ENCODE results near the gene ATP5ME.
"Not testable (repeated sequence)": the region's sequence is repeated elsewhere in the genome, so short reads cannot be mapped to it uniquely, and the experiment has no call there.

The ATP5ME gene

DNA sequence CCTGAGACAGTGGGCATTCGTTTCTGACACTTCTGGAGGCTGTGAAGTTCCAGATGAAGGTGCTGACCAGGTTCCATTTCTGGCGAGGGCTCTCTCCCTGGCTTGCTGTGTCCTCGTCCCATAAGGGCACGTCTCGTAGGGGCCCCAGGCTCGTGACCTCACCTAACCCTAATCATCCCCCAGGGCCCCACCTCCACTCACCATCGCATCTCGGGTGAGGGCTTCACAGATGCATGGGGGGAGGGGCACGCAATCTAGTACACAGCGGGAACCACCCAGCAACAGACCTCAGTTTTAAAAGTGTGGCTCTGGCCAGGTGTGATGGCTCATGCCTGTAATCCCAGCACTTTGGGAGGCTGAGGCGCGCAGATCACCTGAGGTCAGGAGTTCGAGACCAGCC is 26.6 kb downstream of the ATP5ME start:
- TF ChIP-seq, protein P1, sequence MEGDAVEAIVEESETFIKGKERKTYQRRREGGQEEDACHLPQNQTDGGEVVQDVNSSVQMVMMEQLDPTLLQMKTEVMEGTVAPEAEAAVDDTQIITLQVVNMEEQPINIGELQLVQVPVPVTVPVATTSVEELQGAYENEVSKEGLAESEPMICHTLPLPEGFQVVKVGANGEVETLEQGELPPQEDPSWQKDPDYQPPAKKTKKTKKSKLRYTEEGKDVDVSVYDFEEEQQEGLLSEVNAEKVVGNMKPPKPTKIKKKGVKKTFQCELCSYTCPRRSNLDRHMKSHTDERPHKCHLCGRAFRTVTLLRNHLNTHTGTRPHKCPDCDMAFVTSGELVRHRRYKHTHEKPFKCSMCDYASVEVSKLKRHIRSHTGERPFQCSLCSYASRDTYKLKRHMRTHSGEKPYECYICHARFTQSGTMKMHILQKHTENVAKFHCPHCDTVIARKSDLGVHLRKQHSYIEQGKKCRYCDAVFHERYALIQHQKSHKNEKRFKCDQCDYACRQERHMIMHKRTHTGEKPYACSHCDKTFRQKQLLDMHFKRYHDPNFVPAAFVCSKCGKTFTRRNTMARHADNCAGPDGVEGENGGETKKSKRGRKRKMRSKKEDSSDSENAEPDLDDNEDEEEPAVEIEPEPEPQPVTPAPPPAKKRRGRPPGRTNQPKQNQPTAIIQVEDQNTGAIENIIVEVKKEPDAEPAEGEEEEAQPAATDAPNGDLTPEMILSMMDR (IDR thresholded peaks at IDR 0.05; ENCODE audit: low read depth, low read length, poor library complexity, severe bottlenecking), result no peak
- TF ChIP-seq EZH2phosphoT487 (IDR thresholded peaks at IDR 0.05; ENCODE audit: borderline replicate concordance, low read length), result no peak
- H3K9me2 ChIP-seq (replicated peaks; ENCODE audit: control insufficient read depth, low read length), result no peaks in the 10 kb centered on the region
- no peaks in the 10 kb centered on the region for H3K36me3 ChIP-seq (ENCODE audit: control insufficient read depth, low read length)
- H3K4me2 ChIP-seq (ENCODE audit: low read length), result no peak overlapping the region
- H3K9me3 ChIP-seq (ENCODE audit: control insufficient read depth, insufficient read depth, low read length), result no peaks in the 10 kb centered on the region; the same call in 1 of the 2 replicates
- H3K79me2 ChIP-seq (ENCODE audit: control insufficient read depth, low read length), result no peaks in the 10 kb centered on the region
- no peaks in the 10 kb centered on the region for H4K20me1 ChIP-seq (ENCODE audit: control insufficient read depth, insufficient read depth, low read depth, low read length)
- H3F3A ChIP-seq (ENCODE audit: control insufficient read depth, insufficient read depth), result no peaks in the 10 kb centered on the region
- H3K27ac ChIP-seq (ENCODE audit: low read depth, low read length), result no peak overlapping the region
- H3K4me3 ChIP-seq (ENCODE audit: low read length), result no peak overlapping the region
- H3K27me3 ChIP-seq (ENCODE audit: control insufficient read depth, low read length), result no peaks in the 10 kb centered on the region
- H3K4me1 ChIP-seq (ENCODE audit: control insufficient read depth, low read length), result no peaks in the 10 kb centered on the region

DNA sequence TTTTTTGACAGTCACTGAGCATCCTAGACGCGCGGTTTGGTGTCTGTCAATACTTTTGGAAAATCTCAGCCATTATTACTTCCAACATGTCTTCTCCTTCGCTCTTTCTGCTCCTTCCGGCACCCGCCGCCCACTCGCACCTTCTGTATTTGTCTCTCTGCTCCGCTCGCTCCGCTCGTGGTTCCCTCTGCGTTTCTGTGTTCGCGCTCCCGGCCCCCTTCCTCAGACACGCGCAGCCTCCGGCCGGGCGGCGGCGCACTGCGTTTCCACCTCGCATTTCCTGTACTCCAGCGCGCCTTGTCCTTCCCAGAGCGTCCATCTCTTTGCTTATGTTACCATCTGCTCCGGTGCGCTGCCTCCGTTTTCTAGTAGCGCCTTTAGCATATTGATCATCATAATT is 27.6 kb downstream of the ATP5ME start:
- Histone ChIP-seq H3K4me2 (ENCODE audit: low read length) (no peak overlapping the region), H3K79me2 (ENCODE audit: control insufficient read depth, low read length) (no peaks in the 10 kb centered on the region), H3K27ac (ENCODE audit: low read depth, low read length) (no peak overlapping the region), H4K20me1 (ENCODE audit: control insufficient read depth, insufficient read depth, low read depth, low read length) (no peaks in the 10 kb centered on the region), H3F3A (ENCODE audit: control insufficient read depth, insufficient read depth) (no peaks in the 10 kb centered on the region), H3K36me3 (ENCODE audit: control insufficient read depth, low read length) (no peaks in the 10 kb centered on the region), H3K27me3 (ENCODE audit: control insufficient read depth, low read length) (no peaks in the 10 kb centered on the region), H3K4me1 (ENCODE audit: control insufficient read depth, low read length) (no peaks in the 10 kb centered on the region), H3K9me3 (ENCODE audit: control insufficient read depth, insufficient read depth, low read length) (no peaks in the 10 kb centered on the region; the same call in 1 of the 2 replicates), H3K4me3 (ENCODE audit: low read length) (no peak overlapping the region), H3K9me2 (replicated peaks; ENCODE audit: control insufficient read depth, low read length) (no peaks in the 10 kb centered on the region)
- TF ChIP-seq, protein P1 (IDR thresholded peaks at IDR 0.05; ENCODE audit: low read depth, low read length, poor library complexity, severe bottlenecking), result no peak
- TF ChIP-seq EZH2phosphoT487 (IDR thresholded peaks at IDR 0.05; ENCODE audit: borderline replicate concordance, low read length), result no peak

DNA sequence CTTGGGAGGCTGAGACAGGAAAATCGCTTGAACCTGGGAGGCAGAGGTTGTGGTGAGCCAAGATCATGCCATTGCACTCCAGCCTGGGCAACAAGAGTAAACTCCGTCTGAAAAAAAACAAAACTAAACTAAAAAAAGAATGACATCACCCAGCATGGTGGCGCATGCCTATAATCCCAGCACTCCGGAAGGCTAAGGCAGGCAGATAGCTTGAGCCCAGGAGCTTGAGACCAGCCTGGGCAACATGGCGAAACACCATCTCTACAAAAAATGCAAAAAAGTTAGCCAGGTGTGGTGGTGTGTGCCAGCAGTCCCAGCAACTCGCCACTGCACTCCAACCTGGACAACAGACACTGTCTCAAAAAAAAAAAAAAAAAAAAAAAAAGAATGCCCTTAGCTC is 31.7 kb downstream of the ATP5ME start:
- H3K79me2 ChIP-seq (ENCODE audit: control insufficient read depth, low read length); H3K9me2 ChIP-seq (replicated peaks; ENCODE audit: control insufficient read depth, low read length); H3K36me3 ChIP-seq (ENCODE audit: control insufficient read depth, low read length); H3K4me2 ChIP-seq (ENCODE audit: low read length); H3K4me3 ChIP-seq (ENCODE audit: low read length); H3F3A ChIP-seq (ENCODE audit: control insufficient read depth, insufficient read depth); H3K27ac ChIP-seq (ENCODE audit: low read depth, low read length); H3K9me3 ChIP-seq (ENCODE audit: control insufficient read depth, insufficient read depth, low read length); H4K20me1 ChIP-seq (ENCODE audit: control insufficient read depth, insufficient read depth, low read depth, low read length); H3K4me1 ChIP-seq (ENCODE audit: control insufficient read depth, low read length); H3K27me3 ChIP-seq (ENCODE audit: control insufficient read depth, low read length): not testable (repeated sequence)

DNA sequence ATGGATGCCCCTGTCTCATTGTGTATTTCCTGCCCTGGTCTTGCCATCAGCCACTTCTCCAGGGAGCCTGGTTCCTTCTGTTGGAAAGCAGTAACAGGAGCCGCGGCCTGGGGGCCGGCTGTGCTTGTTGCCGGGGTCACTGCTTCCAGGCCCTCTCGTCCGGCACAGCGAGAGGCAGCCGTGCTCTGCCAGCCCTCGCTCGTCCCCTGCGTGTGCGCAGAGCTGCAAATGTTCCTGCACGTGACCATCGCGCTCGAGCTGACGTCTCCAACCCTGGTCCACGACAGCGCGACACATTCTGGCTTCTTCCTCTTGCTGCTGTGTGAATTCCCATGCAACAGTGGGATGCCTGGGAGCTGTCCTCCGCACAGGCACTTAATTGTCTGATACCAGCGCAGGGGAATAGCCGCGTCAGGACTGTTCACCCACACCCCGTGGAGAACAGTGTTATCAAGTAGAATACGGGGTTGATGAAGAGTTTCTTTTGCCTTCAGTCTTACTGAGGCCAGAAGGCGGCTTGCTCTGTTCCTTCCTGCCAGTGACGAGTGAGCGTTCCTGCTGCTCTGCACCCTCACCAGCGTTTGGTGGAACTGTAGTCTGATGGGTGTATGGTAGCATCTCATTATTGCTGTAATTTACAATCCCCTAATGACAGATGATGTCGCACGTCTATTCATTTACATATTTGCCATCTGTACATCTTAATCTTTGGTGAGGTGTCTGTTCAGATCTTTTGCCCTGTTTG is 36.4 kb downstream of the ATP5ME start:
- H3K27me3 ChIP-seq (ENCODE audit: control insufficient read depth, low read length), result no peaks in the 10 kb centered on the region

More for the DNA sequence above, 36.4 kb downstream of the ATP5ME start:
- peaks cover 10% of the 10 kb centered on the region; the same call in 1 of the 2 replicates for H3K9me3 ChIP-seq (ENCODE audit: control insufficient read depth, insufficient read depth, low read length)
- no peaks in the 10 kb centered on the region for H4K20me1 ChIP-seq (ENCODE audit: control insufficient read depth, insufficient read depth, low read depth, low read length)
- no peaks in the 10 kb centered on the region for H3K36me3 ChIP-seq (ENCODE audit: control insufficient read depth, low read length)
- H3K79me2 ChIP-seq (ENCODE audit: control insufficient read depth, low read length), result no peaks in the 10 kb centered on the region
- no peak overlapping the region for H3K27ac ChIP-seq (ENCODE audit: low read depth, low read length)
- no peaks in the 10 kb centered on the region for H3K4me1 ChIP-seq (ENCODE audit: control insufficient read depth, low read length)
- no peak overlapping the region for H3K4me3 ChIP-seq (ENCODE audit: low read length)
- H3K9me2 ChIP-seq (replicated peaks; ENCODE audit: control insufficient read depth, low read length), result no peaks in the 10 kb centered on the region
- H3K4me2 ChIP-seq (ENCODE audit: low read length), result no peak overlapping the region
- TF ChIP-seq, protein P1 (IDR thresholded peaks at IDR 0.05; ENCODE audit: low read depth, low read length, poor library complexity, severe bottlenecking), result no peak
- no peak for TF ChIP-seq EZH2phosphoT487 (IDR thresholded peaks at IDR 0.05; ENCODE audit: borderline replicate concordance, low read length)
- no peaks in the 10 kb centered on the region for H3F3A ChIP-seq (ENCODE audit: control insufficient read depth, insufficient read depth)

Data from DOHH2 (cell line).